Measurements from ENCODE around the gene EVA1A.

The EVA1A gene

GRCh38 chr2:75543446-75543845 is 17.3 kb downstream of the EVA1A start:
- no peak for DNase-seq (ENCODE audit: low read depth in 1 of 2, low spot score in 1 of 2)

GRCh38 chr2:75541430-75541829 is 19.3 kb downstream of the EVA1A start:
- no peak for DNase-seq (ENCODE audit: low read depth in 1 of 2, low spot score in 1 of 2)

GRCh38 chr2:75540994-75541393 is 19.7 kb downstream of the EVA1A start:
- no peak for DNase-seq (ENCODE audit: low read depth in 1 of 2, low spot score in 1 of 2)

- no peak for DNase-seq (ENCODE audit: low read depth in 1 of 2, low spot score in 1 of 2)
These were observed 20.6 kb downstream of the EVA1A start for GRCh38 chr2:75539955-75540716.

- DNase-seq (ENCODE audit: low read depth in 1 of 2, low spot score in 1 of 2): no peak
These were observed 21.9 kb downstream of the EVA1A start for GRCh38 chr2:75538521-75539490.

- no peak for DNase-seq (ENCODE audit: low read depth in 1 of 2, low spot score in 1 of 2)
These were observed 23.1 kb downstream of the EVA1A start for GRCh38 chr2:75537658-75538057.

GRCh38 chr2:75533135-75533534 is 27.6 kb downstream of the EVA1A start:
- no peak for DNase-seq (ENCODE audit: low read depth in 1 of 2, low spot score in 1 of 2)

- no peak for DNase-seq (ENCODE audit: low read depth in 1 of 2, low spot score in 1 of 2)
These were observed 28.3 kb downstream of the EVA1A start for GRCh38 chr2:75532488-75532887.

- DNase-seq (ENCODE audit: low read depth in 1 of 2, low spot score in 1 of 2): no peak
These were observed 32.3 kb downstream of the EVA1A start for GRCh38 chr2:75528221-75528977.

GRCh38 chr2:75527676-75528075 is 33.1 kb downstream of the EVA1A start:
- DNase-seq (ENCODE audit: low read depth in 1 of 2, low spot score in 1 of 2): no peak

- DNase-seq (ENCODE audit: low read depth in 1 of 2, low spot score in 1 of 2): no peak
These were observed 33.9 kb downstream of the EVA1A start for GRCh38 chr2:75526842-75527241.

- no peak for DNase-seq (ENCODE audit: low read depth in 1 of 2, low spot score in 1 of 2)
These were observed 35.1 kb downstream of the EVA1A start for GRCh38 chr2:75525434-75526310.

- no peak for DNase-seq (ENCODE audit: low read depth in 1 of 2, low spot score in 1 of 2)
These were observed 36.3 kb downstream of the EVA1A start for GRCh38 chr2:75524276-75524911.

- no peak for DNase-seq (ENCODE audit: low read depth in 1 of 2, low spot score in 1 of 2)
These were observed 37.1 kb downstream of the EVA1A start for GRCh38 chr2:75523313-75524275.

GRCh38 chr2:75522543-75523312 is 38.0 kb downstream of the EVA1A start:
- no peak for DNase-seq (ENCODE audit: low read depth in 1 of 2, low spot score in 1 of 2)

GRCh38 chr2:75521225-75521872 is 39.4 kb downstream of the EVA1A start:
- DNase-seq (ENCODE audit: low read depth in 1 of 2, low spot score in 1 of 2): no peak

- DNase-seq (ENCODE audit: low read depth in 1 of 2, low spot score in 1 of 2): no peak
These were observed 40.9 kb downstream of the EVA1A start for GRCh38 chr2:75519843-75520242.

Measured in activated T-helper 1 cell treated with anti-CD3 and anti-CD28 coated beads, Interleukin-2, amount 50 U/mL, for 16 hours (primary cell).